H1 (cell line): ENCODE results near the gene CAMK2N2.

Experiments
- BRCA1 ChIP-seq: IDR thresholded peaks from 2 replicates; pipeline ENCODE4 v1.6.1; 2012; ENCODE audit warnings: low read depth, low read length, improper control_type of control experiment
- CEBPB ChIP-seq: IDR thresholded peaks from 2 replicates; pipeline ENCODE4 v1.6.1; 2012; ENCODE audit warnings: low read depth, low read length
- EP300 ChIP-seq, 2 experiments: IDR thresholded peaks; 1 replicate in 1 of 2; 2 replicates in 1 of 2; pipeline ENCODE4 v1.6.1; 2011 to 2012; ENCODE audit warnings: low read depth in 2 of 2, low read length in 2 of 2, mild to moderate bottlenecking in 2 of 2, borderline replicate concordance in 1 of 2, inconsistent platforms in 1 of 2, moderate library complexity in 1 of 2
- EZH2 ChIP-seq: fragments of 200-600 bp; sonication (generic); IDR thresholded peaks from 2 replicates; pipeline ENCODE4 v1.7.1; 2012; ENCODE audit warnings: low read depth, mild to moderate bottlenecking, moderate library complexity, low read length, inconsistent platforms; ENCODE audit not compliant: severe bottlenecking
- NANOG ChIP-seq: IDR thresholded peaks from 2 replicates; pipeline ENCODE4 v1.6.1; 2011; ENCODE audit warnings: low read length, low read depth, mild to moderate bottlenecking, inconsistent platforms; ENCODE audit not compliant: insufficient read depth, poor library complexity, severe bottlenecking
- RBBP5 ChIP-seq: IDR thresholded peaks from 2 replicates; pipeline ENCODE4 v1.7.1; 2012; ENCODE audit warnings: low read depth, mild to moderate bottlenecking, inconsistent platforms, low read length, moderate library complexity, borderline replicate concordance
- SP1 ChIP-seq: IDR thresholded peaks from 2 replicates; pipeline ENCODE4 v1.6.1; 2011; ENCODE audit warnings: low read depth, low read length

- TF ChIP-seq EZH2 (no peak), EP300 (IDR thresholded peaks at IDR 0.05; ENCODE audit: borderline replicate concordance in 1 of 2, low read depth in 2 of 2, low read length in 2 of 2) (no peak), CEBPB (no peak), SP1 (no peak), BRCA1 (no peak), NANOG (no peak), RBBP5 (no peak)
These were observed 33.8 kb downstream of the CAMK2N2 start for GRCh38 chr3:184227481-184227935.
